Panc1 (cell line): ENCODE measurements around the gene DCST1. TPM values are rescaled to one million over a fixed set of nuclear protein-coding genes. Genes with fewer than 3 reads are reported as not detected.

Source experiments
- ATAC-seq: fragments of 200-7000 bp; cut with Tn5 transposase; 2 replicates; pipeline ENCODE4 v1.9.1; 2020; ENCODE audit warnings: mild to moderate bottlenecking, moderate library complexity
- BruUV-seq: library from RNA; stranded (reverse); fragments of 400-500 nt; replicated peaks from 2 replicates; lab custom pipeline; 2021; lab: Mats Ljungman, UMichigan
- CTCF ChIA-PET: fragments of 300-600 bp; sonication (Branson Sonifier 250); formaldehyde crosslinking; loops from one replicate; lab custom pipeline; 2022; ENCODE audit warnings: antibody characterized with exemption; lab: Charles Lee
- POLR2A ChIA-PET: fragments of 300-600 bp; sonication (Branson Sonifier 250); formaldehyde crosslinking; loops from one replicate; lab custom pipeline; 2022; ENCODE audit warnings: antibody characterized with exemption; lab: Charles Lee
- DNase-seq: peaks from one replicate; pipeline ENCODE4 v3.0.0-alpha.2; 2010; ENCODE audit warnings: low read depth, low spot score
- H3K27ac ChIP-seq: 2 replicates; pipeline ENCODE4 v1.5.1; 2011; ENCODE audit warnings: mild to moderate bottlenecking, low read length, inconsistent platforms
- H3K27me3 ChIP-seq: fragments of 200-500 bp; sonication (Bioruptor generic); 2 replicates; pipeline ENCODE4 v1.6.0; 2014; ENCODE audit warnings: low read length, inconsistent platforms; ENCODE audit not compliant: control insufficient read depth, insufficient read depth
- H3K36me3 ChIP-seq: fragments of 200-500 bp; sonication (Bioruptor generic); 2 replicates; pipeline ENCODE4 v1.5.1; 2014; ENCODE audit warnings: inconsistent platforms, mild to moderate bottlenecking, low read length, moderate library complexity; ENCODE audit not compliant: control insufficient read depth, insufficient read depth
- H3K4me1 ChIP-seq: 2 replicates; pipeline ENCODE4 v1.5.1; 2011; ENCODE audit warnings: inconsistent platforms, mild to moderate bottlenecking, low read length, moderate library complexity; ENCODE audit not compliant: control insufficient read depth, insufficient read depth
- H3K4me3 ChIP-seq, 2 experiments: 2 replicates each; pipeline ENCODE4 v1.5.1; 2011 to 2012; ENCODE audit warnings: low read depth in 2 of 2, low read length in 2 of 2, mild to moderate bottlenecking in 2 of 2, inconsistent platforms in 1 of 2, moderate library complexity in 1 of 2
- H3K9me3 ChIP-seq: fragments of 200-500 bp; sonication (Bioruptor generic); 2 replicates; pipeline ENCODE4 v1.5.1; 2014; ENCODE audit warnings: low read depth, mild to moderate bottlenecking, inconsistent platforms, low read length, moderate library complexity; ENCODE audit not compliant: control insufficient read depth, insufficient read depth
- CTCF ChIP-seq: fragments of 450-650 bp; IDR thresholded peaks from 2 replicates; pipeline ENCODE4 v1.5.1; 2017; ENCODE audit warnings: mild to moderate bottlenecking
- POLR2AphosphoS5 ChIP-seq: IDR thresholded peaks from 2 replicates; pipeline ENCODE4 v1.6.1; 2012; ENCODE audit warnings: mild to moderate bottlenecking, low read depth, low read length, moderate library complexity
- REST ChIP-seq, 2 experiments: IDR thresholded peaks; 2 replicates each; pipeline ENCODE4 v1.6.1; 2011 to 2012; ENCODE audit warnings: low read depth in 2 of 2, control low read depth in 1 of 2, low read length in 1 of 2, mild to moderate bottlenecking in 1 of 2, moderate library complexity in 1 of 2; ENCODE audit not compliant: insufficient read depth in 1 of 2
- SIN3A ChIP-seq: IDR thresholded peaks from 2 replicates; pipeline ENCODE4 v1.6.1; 2012; ENCODE audit warnings: low read depth, mild to moderate bottlenecking, low read length, moderate library complexity, borderline replicate concordance; ENCODE audit not compliant: insufficient read depth
- TCF7L2 ChIP-seq: IDR thresholded peaks from 2 replicates; pipeline ENCODE4 v1.6.1; 2011; ENCODE audit warnings: mild to moderate bottlenecking, low read depth, low read length, inconsistent platforms
- in situ Hi-C: cut with HindIII; loops from 2 replicates; pipeline ENCODE4 v1.10.0; 2016; ENCODE audit warnings: low sequenced_read_pairs, low pct_unique_long_range_greater_than_20kb
- intact Hi-C: fragments of 100-400 bp; cut with micrococcal nuclease; formaldehyde crosslinking; loops from one replicate; pipeline ENCODE4 v1.10.0; 2022; ENCODE audit not compliant: unreplicated experiment
- total RNA-seq: library from RNA; stranded (reverse); gene quantifications from one replicate; pipeline ENCODE4 v1.2.1, GENCODE V29; 2021; ENCODE audit not compliant: unreplicated experiment

The DCST1 gene
- total RNA-seq, 1 experiment from 2014 or later, result not detected

GRCh38 chr1:155092641-155093040, 59.0 kb downstream of the DCST1 start:
- ATAC-seq (no peak), DNase-seq (no peak)
- no peak for TF ChIP-seq CTCF
- TF ChIP-seq TCF7L2, result no peak
- TF ChIP-seq REST (IDR thresholded peaks at IDR 0.05; ENCODE audit: insufficient read depth in 1 of 2, low read depth in 2 of 2, low read length in 1 of 2), result no peak
- TF ChIP-seq POLR2AphosphoS5, result no peak
- TF ChIP-seq SIN3A, result no peak
- BruUV-seq, result no TSS peak
- H3K4me3 ChIP-seq, result no peak overlapping the region
- ChIA-PET POLR2A (no interaction called here), CTCF (interaction anchor here (1.8 to 2.0 kb wide), 2 partner anchors 76 to 80 kb away, joined by 15 to 27 read pairs; partner anchors contain the start of gene KRTCAP2)
- in situ Hi-C loops, result no loop called here
- H3K4me1 ChIP-seq, result peaks cover 16% of the 10 kb centered on the region; the same call in 1 of the 2 replicates
- no peaks in the 10 kb centered on the region for H3K36me3 ChIP-seq
- intact Hi-C loops, result loop anchor here (2.0 to 5.0 kb wide), 2 partner anchors 35 to 76 kb away; partner anchors contain the start of gene EFNA1
- H3K27ac ChIP-seq, result no peak overlapping the region
- peaks cover 2% of the 10 kb centered on the region; the same call in 1 of the 2 replicates for H3K27me3 ChIP-seq
- no peaks in the 10 kb centered on the region for H3K9me3 ChIP-seq

- Histone ChIP-seq H3K27me3 (peaks cover 2% of the 10 kb centered on the region; the same call in 1 of the 2 replicates), H3K27ac (no peak overlapping the region), H3K4me1 (peaks cover 16% of the 10 kb centered on the region; the same call in 1 of the 2 replicates), H3K36me3 (no peaks in the 10 kb centered on the region), H3K9me3 (no peaks in the 10 kb centered on the region), H3K4me3 (no peak overlapping the region)
- POLR2A ChIA-PET, result no interaction called here
- CTCF ChIA-PET, result interaction anchor here (0.6 kb wide), 1 partner anchor 93 kb away, joined by 5 read pairs; no protein-coding TSS in a partner anchor
- ATAC-seq (peak; percentile 80), DNase-seq (no peak)
- in situ Hi-C loops (no loop called here), intact Hi-C loops (loop anchor here (2.0 to 5.0 kb wide), 2 partner anchors 33 to 75 kb away; partner anchors contain the start of gene EFNA1)
- BruUV-seq, result no TSS peak
- TF ChIP-seq TCF7L2 (no peak), CTCF (peak; percentile 75)
Measured at GRCh38 chr1:155093911-155094621, 60.4 kb downstream of the DCST1 start.
